ENCODE data around the gene SPOCK1. TPM values are rescaled to one million over a fixed set of nuclear protein-coding genes. Genes with fewer than 3 reads are reported as not detected.

Gene SPOCK1
- total RNA-seq, 1 experiment from 2014 or later: 23.4 TPM

DNA sequence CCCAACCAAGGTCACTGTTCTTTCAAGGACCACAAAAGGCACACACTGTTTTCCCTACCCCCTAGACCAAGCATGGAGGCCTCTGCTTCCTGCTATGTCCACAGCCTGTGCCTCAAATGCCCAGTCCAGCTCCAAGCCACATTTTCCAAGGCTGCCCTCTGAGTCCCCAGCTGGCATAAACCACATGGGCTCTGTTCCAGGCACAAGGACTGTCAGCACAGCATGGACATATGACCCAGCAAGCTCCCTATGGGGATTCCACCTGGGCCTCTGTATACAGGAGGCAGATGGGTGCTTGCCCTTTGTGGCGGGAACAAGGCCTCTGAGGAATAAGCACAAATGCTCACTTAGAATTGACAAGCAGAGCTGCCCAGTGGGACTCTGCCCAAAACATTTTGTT lies 115.2 kb downstream of the SPOCK1 start:
- in situ Hi-C loops (cut with HindIII; ENCODE audit: low pct_unique_long_range_greater_than_20kb, low sequenced_read_pairs): no loop called here
- DNase-seq (ENCODE audit: low read depth, low spot score): no peak

GRCh38 chr5:137381555-137381954 lies 117.6 kb downstream of the SPOCK1 start:
- no peak for DNase-seq (ENCODE audit: low read depth, low spot score)
- in situ Hi-C loops (cut with HindIII; ENCODE audit: low pct_unique_long_range_greater_than_20kb, low sequenced_read_pairs): no loop called here

GRCh38 chr5:137379555-137380286 lies 119.4 kb downstream of the SPOCK1 start:
- no peak for DNase-seq (ENCODE audit: low read depth, low spot score)
- in situ Hi-C loops (cut with HindIII; ENCODE audit: low pct_unique_long_range_greater_than_20kb, low sequenced_read_pairs): no loop called here

DNA sequence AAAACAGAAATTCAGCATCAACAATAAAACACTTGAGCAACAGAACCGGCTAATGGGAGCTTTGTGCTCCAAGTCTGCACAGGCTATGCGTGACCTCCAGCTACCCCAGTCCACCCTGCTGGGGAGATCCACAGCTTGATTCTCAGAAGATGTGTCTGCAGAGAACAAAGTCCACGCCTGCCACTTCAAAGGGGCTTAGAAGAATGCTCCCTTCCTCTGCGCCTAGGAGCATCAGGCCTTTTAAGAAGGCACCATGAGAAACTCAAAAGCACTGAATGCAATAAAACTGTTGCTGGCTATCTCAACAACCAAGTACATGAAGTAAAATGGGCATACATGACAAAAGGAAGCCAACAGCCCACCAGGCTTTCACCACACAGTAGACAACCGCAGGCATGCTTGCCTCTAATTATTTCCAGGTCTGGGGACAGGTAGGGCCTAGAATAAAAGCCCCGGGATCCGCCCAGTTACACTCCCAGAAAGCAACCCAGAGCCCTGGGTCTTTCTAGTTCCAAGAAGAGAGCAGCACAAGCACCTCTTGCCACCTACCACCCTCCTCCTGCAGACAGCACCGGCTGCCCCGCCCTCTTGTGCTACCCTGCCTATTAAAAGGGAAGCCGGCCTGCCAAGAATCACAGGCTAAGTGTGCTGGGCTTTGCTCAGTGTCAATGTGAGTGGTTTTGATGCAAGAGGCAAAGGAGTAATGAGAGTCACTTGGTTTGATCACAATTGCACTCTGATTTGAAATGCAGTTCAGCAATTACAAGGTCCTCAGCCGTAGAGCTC lies 123.2 kb downstream of the SPOCK1 start:
- in situ Hi-C loops (cut with HindIII; ENCODE audit: low pct_unique_long_range_greater_than_20kb, low sequenced_read_pairs): no loop called here
- no peak for DNase-seq (ENCODE audit: low read depth, low spot score)

DNA sequence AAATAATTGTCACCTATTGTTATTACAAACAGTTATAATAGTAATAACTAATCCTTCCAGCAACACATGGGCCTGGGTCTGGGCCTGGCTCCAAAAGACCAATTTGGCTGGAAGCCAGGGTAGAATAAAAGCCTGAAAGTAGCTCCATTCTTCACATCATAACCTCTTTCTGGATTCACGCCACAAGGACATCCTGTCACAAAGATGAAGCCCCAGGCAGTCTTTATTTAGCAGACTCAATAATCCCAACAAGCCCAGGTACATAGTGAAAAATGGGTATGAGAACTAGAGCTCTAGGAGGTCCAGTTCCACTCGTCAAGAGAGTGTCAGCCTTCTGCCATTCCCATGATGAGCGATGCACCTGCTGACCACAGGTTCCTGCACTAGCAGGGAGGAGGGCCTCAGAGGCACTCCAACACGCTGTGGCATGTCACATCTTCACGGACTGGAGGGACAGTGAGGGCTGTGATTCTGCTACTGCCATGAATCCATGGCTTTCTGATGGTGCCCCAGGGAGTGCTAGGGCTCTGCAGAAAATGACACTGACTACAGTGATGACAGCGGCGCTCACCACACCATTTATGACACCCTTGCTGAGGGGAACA lies 124.9 kb downstream of the SPOCK1 start:
- DNase-seq (ENCODE audit: low read depth, low spot score): no peak
- in situ Hi-C loops (cut with HindIII; ENCODE audit: low pct_unique_long_range_greater_than_20kb, low sequenced_read_pairs): no loop called here

- DNase-seq (ENCODE audit: low read depth, low spot score): no peak
- in situ Hi-C loops (cut with HindIII; ENCODE audit: low pct_unique_long_range_greater_than_20kb, low sequenced_read_pairs): no loop called here
Observed at GRCh38 chr5:137372773-137373160, 126.4 kb downstream of the SPOCK1 start.

GRCh38 chr5:137372016-137372772 lies 126.9 kb downstream of the SPOCK1 start:
- in situ Hi-C loops (cut with HindIII; ENCODE audit: low pct_unique_long_range_greater_than_20kb, low sequenced_read_pairs): no loop called here
- no peak for DNase-seq (ENCODE audit: low read depth, low spot score)

GRCh38 chr5:137370096-137371071 lies 128.7 kb downstream of the SPOCK1 start:
- in situ Hi-C loops (cut with HindIII; ENCODE audit: low pct_unique_long_range_greater_than_20kb, low sequenced_read_pairs): no loop called here
- DNase-seq (ENCODE audit: low read depth, low spot score): no peak

DNA sequence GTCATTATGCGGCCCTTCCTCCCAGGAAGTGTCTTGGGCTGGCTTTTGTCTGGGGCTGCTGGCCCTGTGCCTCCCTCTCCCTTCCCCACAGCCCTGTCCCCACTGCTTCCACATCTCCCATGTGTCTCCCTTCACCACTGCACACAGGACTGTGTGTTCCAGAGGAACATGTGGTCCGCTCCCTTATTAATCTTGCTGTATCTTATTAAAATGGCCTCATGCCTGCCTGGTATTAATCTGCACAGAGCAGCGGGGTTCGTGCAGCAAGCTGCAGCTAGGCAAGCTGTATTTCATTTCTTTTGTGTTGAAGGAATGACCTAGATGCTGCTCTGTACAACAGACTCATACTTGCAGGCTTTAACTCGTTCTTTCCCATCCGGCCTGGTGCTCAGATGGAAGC lies 130.5 kb downstream of the SPOCK1 start:
- in situ Hi-C loops (cut with HindIII; ENCODE audit: low pct_unique_long_range_greater_than_20kb, low sequenced_read_pairs): no loop called here

GRCh38 chr5:137367951-137368350 lies 131.2 kb downstream of the SPOCK1 start:
- no peak for DNase-seq (ENCODE audit: low read depth, low spot score)
- in situ Hi-C loops (cut with HindIII; ENCODE audit: low pct_unique_long_range_greater_than_20kb, low sequenced_read_pairs): no loop called here

More for the DNA sequence above, 130.5 kb downstream of the SPOCK1 start:
- no peak for DNase-seq (ENCODE audit: low read depth, low spot score)

DNA sequence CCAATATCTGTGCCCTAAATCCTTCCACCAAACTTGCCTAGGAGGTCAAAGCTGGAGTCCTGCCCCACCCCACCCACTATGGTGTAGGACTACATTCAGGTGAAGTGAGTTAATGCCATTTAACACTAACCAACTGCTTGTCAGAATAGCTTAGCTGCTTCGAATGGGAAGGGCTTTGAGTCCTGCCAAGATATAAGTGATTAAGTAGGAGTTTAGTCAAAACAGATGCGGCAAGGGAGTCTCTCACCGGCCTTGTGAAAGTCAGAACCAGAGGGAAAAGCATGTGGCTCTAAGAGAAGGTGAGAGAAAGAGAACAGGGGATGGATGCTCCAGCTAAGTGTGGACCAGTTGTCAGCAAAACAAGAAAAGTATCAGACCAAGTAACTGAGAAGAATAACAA lies 132.6 kb downstream of the SPOCK1 start:
- DNase-seq (ENCODE audit: low read depth, low spot score): no peak
- in situ Hi-C loops (cut with HindIII; ENCODE audit: low pct_unique_long_range_greater_than_20kb, low sequenced_read_pairs): no loop called here

DNA sequence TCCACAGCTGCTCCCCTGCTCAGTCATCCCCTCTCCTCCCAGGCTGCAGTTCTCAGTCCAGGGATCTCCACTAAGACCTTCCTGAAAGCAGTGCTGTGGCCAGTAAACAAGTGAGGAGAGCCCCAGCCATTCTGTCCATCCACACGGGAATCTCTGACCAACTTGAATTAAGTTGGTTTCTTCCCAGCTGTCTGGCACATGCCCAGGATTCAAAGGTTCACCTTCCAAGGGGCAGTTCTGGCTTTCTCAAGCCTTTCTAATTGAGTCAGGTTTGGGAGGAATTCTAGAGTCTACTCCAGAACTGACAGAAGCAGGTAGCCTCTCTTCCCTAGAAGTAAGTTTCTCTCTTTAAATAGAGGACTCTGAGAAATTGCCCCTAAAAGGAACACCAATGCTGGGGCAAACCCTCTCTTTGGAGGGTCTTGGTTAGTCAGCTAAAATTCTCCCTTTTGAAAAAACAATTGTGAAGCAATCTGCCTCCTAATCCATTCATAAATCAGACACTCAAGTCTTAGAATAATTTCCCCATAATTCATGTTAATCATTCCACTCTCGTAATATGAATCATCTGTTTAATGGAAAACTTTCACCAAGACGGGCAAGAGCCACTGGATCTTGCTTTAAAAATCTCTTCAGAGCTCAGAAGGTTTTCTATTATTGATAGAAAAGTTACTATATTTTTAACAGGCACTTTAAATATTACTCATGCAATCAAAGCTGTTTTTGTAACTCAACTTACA lies 133.8 kb downstream of the SPOCK1 start:
- in situ Hi-C loops (cut with HindIII; ENCODE audit: low pct_unique_long_range_greater_than_20kb, low sequenced_read_pairs): no loop called here
- no peak for DNase-seq (ENCODE audit: low read depth, low spot score)

- no peak for DNase-seq (ENCODE audit: low read depth, low spot score)
- in situ Hi-C loops (cut with HindIII; ENCODE audit: low pct_unique_long_range_greater_than_20kb, low sequenced_read_pairs): no loop called here
Observed at GRCh38 chr5:137361280-137361679, 137.8 kb downstream of the SPOCK1 start.

- in situ Hi-C loops (cut with HindIII; ENCODE audit: low pct_unique_long_range_greater_than_20kb, low sequenced_read_pairs): no loop called here
- DNase-seq (ENCODE audit: low read depth, low spot score): no peak
Observed at GRCh38 chr5:137360607-137361006, 138.5 kb downstream of the SPOCK1 start.

- in situ Hi-C loops (cut with HindIII; ENCODE audit: low pct_unique_long_range_greater_than_20kb, low sequenced_read_pairs): no loop called here
- DNase-seq (ENCODE audit: low read depth, low spot score): no peak
Observed at GRCh38 chr5:137359941-137360340, 139.2 kb downstream of the SPOCK1 start.

- no peak for DNase-seq (ENCODE audit: low read depth, low spot score)
- in situ Hi-C loops (cut with HindIII; ENCODE audit: low pct_unique_long_range_greater_than_20kb, low sequenced_read_pairs): no loop called here
Observed at GRCh38 chr5:137357436-137357835, 141.7 kb downstream of the SPOCK1 start.

Measured in SK-MEL-5 (cell line).